Heart right ventricle (tissue), 16 donors: ENCODE data around the gene RPS17. TPM values are rescaled to one million over a fixed set of nuclear protein-coding genes. Genes with fewer than 3 reads are reported as not detected.
A peak's percentile ranks its signal among the peaks of the same experiment; 100 is the strongest.
"Not testable (repeated sequence)": the region's sequence is repeated elsewhere in the genome, so short reads cannot be mapped to it uniquely, and the experiment has no call there.

ENCODE experiments used
- ATAC-seq, 8 donors: fragments of 200-7000 bp; cut with Tn5 transposase; one replicate each; pipeline ENCODE4 v1.9.1; 2020; ENCODE audit warnings: mild to moderate bottlenecking in 8 of 8, moderate library complexity in 8 of 8, moderate number of reproducible peaks in 1 of 8
- DNase-seq, 2 donors: peaks; one replicate each; pipeline ENCODE4 v3.0.0-alpha.2; 2020
- H3K27ac ChIP-seq, 10 donors: fragments of 200-600 bp; sonication (generic) in 2 of 10; one replicate each; pipeline versions ENCODE4 v1.5.0 to v1.8.0; 2020 to 2022; ENCODE audit warnings: mild to moderate bottlenecking in 3 of 10
- H3K27me3 ChIP-seq, 7 donors: fragments of 200-600 bp; one replicate each; pipeline ENCODE4 v1.8.0; 2021 to 2022; ENCODE audit warnings: mild to moderate bottlenecking in 2 of 7
- H3K36me3 ChIP-seq, 9 donors: fragments of 200-600 bp; sonication (generic) in 1 of 9; one replicate each; pipeline versions ENCODE4 v1.5.0 to v1.8.0; 2020 to 2022; ENCODE audit warnings: mild to moderate bottlenecking in 2 of 9
- H3K4me1 ChIP-seq, 9 donors: fragments of 200-600 bp; sonication (generic) in 1 of 9; one replicate each; pipeline versions ENCODE4 v1.5.0 to v1.8.0; 2020 to 2022; ENCODE audit warnings: mild to moderate bottlenecking in 4 of 9
- H3K4me3 ChIP-seq, 10 donors: fragments of 200-600 bp; sonication (generic) in 2 of 10; one replicate each; pipeline versions ENCODE4 v1.5.0 to v1.8.0; 2020 to 2022; ENCODE audit warnings: mild to moderate bottlenecking in 7 of 10, moderate library complexity in 2 of 10
- H3K9me3 ChIP-seq, 11 donors: fragments of 200-600 bp in 10 of 11; sonication (generic) in 2 of 11; one replicate each; pipeline versions ENCODE4 v1.5.0 to v1.8.0; 2013 to 2022; ENCODE audit warnings: mild to moderate bottlenecking in 2 of 11, control low read depth in 1 of 11, moderate library complexity in 1 of 11
- WGBS, 2 donors: extraction: QIAGEN DNeasy Blood & Tissue Kit; methylation state at CpG; one replicate each; pipeline ENCODE4 v1.1.7; 2013; ENCODE audit warnings: inconsistent platforms in 1 of 2; 5-methylcytosine and 5-hydroxymethylcytosine counted together
- intact Hi-C, 10 donors: fragments of 100-400 bp; cut with DNase I; formaldehyde crosslinking; loops; one replicate each; pipeline versions ENCODE4 v1.11.1 to v1.14.2; 2022
- polyA plus RNA-seq, 2 donors: library from polyadenylated mRNA; stranded (reverse); fragments of 200-250 nt; gene quantifications; one replicate each; pipeline ENCODE4 v1.2.3, GENCODE V29; 2013
- total RNA-seq, 10 donors: library from RNA; stranded (reverse); fragmentation: NEBNext Ultra II Directional in 3 of 10; extraction: Animal tissue kit (Norgen Biotek cat#: 25700) in 3 of 10; gene quantifications; one replicate each; pipeline versions ENCODE4 v1.2.1 to v1.2.4, GENCODE V29; 2021 to 2023
- TF ChIP-seq, protein P1 (sequence below), 9 donors: fragments of 200-600 bp; sonication (generic) in 2 of 9; IDR thresholded peaks; one replicate each; pipeline versions ENCODE4 v1.5.0 to v1.8.0; 2021 to 2022; ENCODE audit warnings: antibody characterized with exemption in 9 of 9, mild to moderate bottlenecking in 5 of 9, moderate library complexity in 1 of 9
- donor health status: Arrhythmogenic right ventricular cardiomyopathy.
- donor health status: ischemic (EF 13 %, LVEDD 7.1; RV severe dilation, severe dysfunction).
- donor health status: healthy with polysubstance abuse.
- donor health status: DM: no; HTN: yes; CAD: no.
- donor health status: DM: no; HTN: no; CAD: no.
- donor health status: ischemic (EF 25% LVEDD 6.9; RV normal size, moderate dysfunction).
- donor health status: ischemic (EF 25% LVEDD 5.7; RV mildly dilated, moderate dysfunction).
- donor health status: healthy.
- donor health status: DM: yes; HTN: yes; CAD: no.
- donor health status: Ischemic cardiomyopathy.
- donor health status: ischemic (EF 35%, LVEDD 5.7; RV mildly dilated, moderate dysfunction).
- donor health status: nonischemic (EF 11% LVEDD 7.7; RV severe dilation, severe dysfunction).
- donor health status: DM: yes; HTN: yes; CAD: no.
- donor health status: PGD.
- donor health status: ischemic (EF 29% LVEDD 5.4; RV normal size, mild dysfunction).
- donor health status: nonischemic (EF 23%, LVEDD 6.1; RV moderate dilation, normal function).

Gene RPS17
- total and polyA plus RNA-seq, 12 donors: 675 to 3,888 (median 778) TPM

DNA sequence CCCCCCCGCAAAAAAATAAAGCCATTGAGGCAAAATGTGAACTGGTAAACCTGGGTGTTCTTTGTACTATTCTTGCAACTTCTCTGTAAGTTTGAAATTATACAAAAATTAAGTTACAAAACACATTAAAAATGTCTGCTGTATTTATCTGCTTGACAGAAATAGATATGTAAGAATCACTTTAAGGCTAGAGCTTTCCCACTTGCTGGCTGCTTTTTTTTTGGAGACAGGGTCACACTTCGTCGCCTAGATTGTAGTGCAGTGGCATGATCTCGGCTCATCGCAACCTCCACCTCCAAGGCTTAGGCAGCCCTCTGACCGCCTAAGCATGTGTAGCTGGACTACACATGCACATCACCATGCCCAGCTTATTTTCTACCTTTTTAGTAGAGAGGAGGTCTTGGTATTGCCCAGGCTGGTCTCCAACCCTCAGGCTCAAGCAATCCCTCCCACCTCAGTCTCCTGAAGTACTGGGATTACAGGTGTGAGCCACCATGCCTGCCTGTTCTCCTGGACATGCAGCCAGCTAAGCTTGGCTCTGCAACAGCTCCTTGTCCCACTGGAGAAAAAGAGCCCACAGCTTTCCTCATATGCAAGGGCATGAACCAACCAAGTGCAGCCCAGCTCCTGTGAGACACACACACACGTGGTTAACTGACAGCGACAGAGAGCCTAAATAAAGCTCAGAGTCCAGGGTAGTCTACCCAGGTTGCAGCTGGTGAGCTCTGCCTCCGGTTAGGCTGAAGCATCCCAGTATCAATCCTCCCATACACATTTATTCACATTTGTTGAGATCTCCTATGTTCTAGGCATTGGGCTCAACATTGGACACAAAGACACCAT lies 4.5 kb downstream of the RPS17 start:
- H3K36me3 ChIP-seq: peaks cover 0 to 58% (median 46%) of the 10 kb centered on the region in 9 donors
- TF ChIP-seq, protein P1, sequence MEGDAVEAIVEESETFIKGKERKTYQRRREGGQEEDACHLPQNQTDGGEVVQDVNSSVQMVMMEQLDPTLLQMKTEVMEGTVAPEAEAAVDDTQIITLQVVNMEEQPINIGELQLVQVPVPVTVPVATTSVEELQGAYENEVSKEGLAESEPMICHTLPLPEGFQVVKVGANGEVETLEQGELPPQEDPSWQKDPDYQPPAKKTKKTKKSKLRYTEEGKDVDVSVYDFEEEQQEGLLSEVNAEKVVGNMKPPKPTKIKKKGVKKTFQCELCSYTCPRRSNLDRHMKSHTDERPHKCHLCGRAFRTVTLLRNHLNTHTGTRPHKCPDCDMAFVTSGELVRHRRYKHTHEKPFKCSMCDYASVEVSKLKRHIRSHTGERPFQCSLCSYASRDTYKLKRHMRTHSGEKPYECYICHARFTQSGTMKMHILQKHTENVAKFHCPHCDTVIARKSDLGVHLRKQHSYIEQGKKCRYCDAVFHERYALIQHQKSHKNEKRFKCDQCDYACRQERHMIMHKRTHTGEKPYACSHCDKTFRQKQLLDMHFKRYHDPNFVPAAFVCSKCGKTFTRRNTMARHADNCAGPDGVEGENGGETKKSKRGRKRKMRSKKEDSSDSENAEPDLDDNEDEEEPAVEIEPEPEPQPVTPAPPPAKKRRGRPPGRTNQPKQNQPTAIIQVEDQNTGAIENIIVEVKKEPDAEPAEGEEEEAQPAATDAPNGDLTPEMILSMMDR (IDR thresholded peaks at IDR 0.05): no peak
- H3K27ac ChIP-seq: no peak overlapping the region
- H3K4me3 ChIP-seq: no peak overlapping the region
- WGBS, 2 donors: 56 to 67% methylated on average over 9 of the region's 9 CpGs
- H3K27me3 ChIP-seq: no peaks in the 10 kb centered on the region
- intact Hi-C loops: loop anchor here in 3 of 10 donors (10.0 kb wide), 2 partner anchors 209 to 469 kb away; no protein-coding TSS in a partner anchor
- no peak for ATAC-seq
- H3K9me3 ChIP-seq: no peaks in the 10 kb centered on the region
- peaks cover 2 to 47% (median 36%) of the 10 kb centered on the region in 9 donors for H3K4me1 ChIP-seq
- no peak for DNase-seq

DNA sequence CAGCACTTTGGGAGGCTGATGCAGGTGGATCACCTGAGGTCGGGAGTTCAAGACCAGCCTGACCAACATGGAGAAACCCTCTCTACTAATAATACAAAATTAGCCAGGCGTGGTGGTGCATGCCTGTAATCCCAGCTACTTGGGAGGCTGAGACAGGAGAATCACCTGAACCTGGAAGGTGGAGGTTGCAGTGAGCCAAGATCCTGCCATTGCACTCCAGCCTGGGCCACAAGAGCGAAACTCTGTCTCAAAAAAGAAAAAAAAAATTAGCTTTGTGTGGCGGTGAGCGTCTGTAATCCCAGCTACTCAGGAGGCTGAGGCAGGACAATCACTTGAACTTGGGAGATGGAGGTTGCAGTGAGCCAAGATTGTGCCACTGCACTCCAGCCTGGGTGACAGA lies 5.1 kb downstream of the RPS17 start:
- intact Hi-C loops: loop anchor here in 3 of 10 donors (10.0 kb wide), 2 partner anchors 210 to 470 kb away; no protein-coding TSS in a partner anchor
- H3K27me3 ChIP-seq, H3K27ac ChIP-seq, DNase-seq, H3K4me3 ChIP-seq, ATAC-seq, H3K9me3 ChIP-seq: not testable (repeated sequence)
- peaks cover 2 to 49% (median 38%) of the 10 kb centered on the region in 9 donors for H3K4me1 ChIP-seq
- H3K36me3 ChIP-seq: peaks cover 0 to 58% (median 46%) of the 10 kb centered on the region in 9 donors
- 92 to 96% methylated on average over 5 of the region's 5 CpGs for WGBS, 2 donors

DNA sequence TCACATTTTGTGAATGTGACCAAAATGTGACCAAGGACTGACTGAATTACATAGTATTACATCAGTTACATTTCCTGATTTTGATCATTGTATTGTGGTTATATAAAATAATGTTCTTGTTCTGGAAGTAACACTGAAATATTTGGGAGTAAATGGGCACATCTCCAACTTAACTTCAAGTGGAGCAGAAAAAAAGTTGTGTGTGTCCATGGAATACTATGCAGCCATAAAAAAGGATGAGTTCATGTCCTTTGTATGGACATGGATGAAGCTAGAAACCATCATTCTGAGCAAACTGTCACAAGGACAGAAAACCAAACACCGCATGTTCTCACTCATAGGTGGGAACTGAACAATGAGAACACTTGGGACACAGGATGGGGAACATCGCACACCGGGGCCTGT lies 5.8 kb downstream of the RPS17 start:
- DNase-seq, ATAC-seq: not testable (repeated sequence)
- intact Hi-C loops: loop anchor here in 3 of 10 donors (10.0 kb wide), 2 partner anchors 210 to 470 kb away; no protein-coding TSS in a partner anchor

DNA sequence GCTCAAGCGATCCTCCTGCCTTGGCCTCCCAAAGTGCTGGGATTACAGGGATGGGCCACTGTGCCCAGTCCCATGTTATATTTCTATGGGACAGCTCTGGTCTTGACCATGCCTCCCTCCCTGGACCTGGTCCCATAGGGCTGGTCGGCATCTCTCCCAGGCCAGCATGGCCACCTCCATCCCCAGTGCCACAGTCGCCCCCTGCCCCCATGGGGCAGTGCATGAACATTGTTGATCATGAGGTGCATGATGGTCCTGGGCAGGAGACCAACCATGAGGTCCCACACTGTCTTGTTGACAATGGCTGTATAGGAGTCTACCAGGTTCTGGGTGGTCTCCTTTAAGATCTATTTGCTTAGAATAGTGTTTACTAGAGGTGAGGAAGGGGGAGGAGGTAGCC lies 6.5 kb downstream of the RPS17 start:
- DNase-seq (no peak), ATAC-seq (no peak)
- Histone ChIP-seq H3K9me3 (no peaks in the 10 kb centered on the region), H3K4me3 (no peak overlapping the region), H3K27ac (no peak overlapping the region), H3K4me1 (peaks cover 0 to 40% (median 30%) of the 10 kb centered on the region in 9 donors), H3K27me3 (no peaks in the 10 kb centered on the region), H3K36me3 (peaks cover 0 to 56% (median 45%) of the 10 kb centered on the region in 9 donors)
- intact Hi-C loops: loop anchor here in 3 of 10 donors (10.0 kb wide), 2 partner anchors 211 to 471 kb away; no protein-coding TSS in a partner anchor
- WGBS, 2 donors: 94 to 95% methylated on average over 3 of the region's 3 CpGs
- TF ChIP-seq, protein P1 (IDR thresholded peaks at IDR 0.05): no peak

More for the DNA sequence above, 5.8 kb downstream of the RPS17 start:
- peaks cover 2 to 46% (median 36%) of the 10 kb centered on the region in 9 donors for H3K4me1 ChIP-seq
- not testable (repeated sequence) for H3K9me3 ChIP-seq, H3K27ac ChIP-seq, H3K27me3 ChIP-seq, H3K4me3 ChIP-seq
- WGBS, 2 donors: 98 to 99% methylated on average over 3 of the region's 3 CpGs
- peaks cover 0 to 58% (median 46%) of the 10 kb centered on the region in 9 donors for H3K36me3 ChIP-seq

DNA sequence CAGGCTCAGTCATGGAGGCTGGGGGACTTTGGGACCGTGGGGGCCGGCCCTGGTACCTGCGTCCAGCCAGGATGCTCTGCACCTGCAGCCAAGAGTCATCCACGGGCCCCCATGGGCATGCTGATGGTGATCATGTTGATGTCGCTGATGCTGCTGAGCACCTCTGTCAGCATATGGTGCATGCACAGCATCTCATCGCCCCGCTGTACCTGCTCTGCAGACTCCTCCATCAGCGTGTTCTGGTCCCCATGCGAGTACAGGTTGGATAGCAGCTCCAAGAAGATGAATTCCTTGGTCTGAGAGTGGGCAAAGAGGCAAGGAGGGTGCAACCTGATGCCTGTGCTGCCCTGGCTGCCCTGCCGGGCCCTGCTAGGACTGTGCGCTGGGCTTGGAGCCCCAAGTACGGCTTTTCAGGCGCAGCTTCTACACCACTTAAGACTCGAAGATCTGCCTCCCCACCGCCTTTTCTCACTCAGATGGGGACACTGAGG lies 7.2 kb downstream of the RPS17 start:
- no peak for DNase-seq
- Histone ChIP-seq H3K36me3 (peaks cover 0 to 49% (median 37%) of the 10 kb centered on the region in 9 donors), H3K27ac (no peak overlapping the region), H3K4me1 (peaks cover 0 to 32% (median 22%) of the 10 kb centered on the region in 9 donors), H3K9me3 (no peaks in the 10 kb centered on the region), H3K27me3 (no peaks in the 10 kb centered on the region), H3K4me3 (no peak overlapping the region)
- 95 to 96% methylated on average over 15 of the region's 15 CpGs for WGBS, 2 donors
- intact Hi-C loops: loop anchor here in 3 of 10 donors (10.0 kb wide), 2 partner anchors 212 to 472 kb away; no protein-coding TSS in a partner anchor
- TF ChIP-seq, protein P1 (IDR thresholded peaks at IDR 0.05): no peak
- ATAC-seq: peak in 2 of 8 donors; percentile 8 to 25
